ENCODE measurements around the gene SARM1.

- TF ChIP-seq ZNF720 (CRISPR knock-in tag; IDR thresholded peaks at IDR 0.05) (no peak), POLR2A (IDR thresholded peaks at IDR 0.05; ENCODE audit: insufficient read depth in 1 of 2, low read depth in 2 of 2, low read length in 2 of 2) (no peak)
Observed at GRCh38 chr17:28379814-28380801, 8.6 kb downstream of the SARM1 start.
